K562 (cell line): ENCODE measurements around the gene LCTL.

Experiments used
- CTCF ChIP-seq, 3 experiments: IDR thresholded peaks in 2 of 3; conservative IDR thresholded peaks in 1 of 3; 2 replicates each; pipeline ENCODE4 v1.5.1; 2011 to 2012; ENCODE audit warnings: low read length in 3 of 3, mild to moderate bottlenecking in 3 of 3, control low read depth in 2 of 3, improper control_type of control experiment in 1 of 3, inconsistent platforms in 1 of 3, low read depth in 1 of 3, mixed read lengths in 1 of 3, moderate library complexity in 1 of 3; ENCODE audit not compliant: insufficient read depth in 2 of 3
- EZH2 ChIP-seq: IDR thresholded peaks from 2 replicates; pipeline ENCODE4 v1.6.1; 2012; ENCODE audit warnings: low read depth, mild to moderate bottlenecking, inconsistent platforms, low read length, borderline replicate concordance
- GABPB2 ChIP-seq: fragments of 250-450 bp; sonication (Bioruptor Pico); conservative IDR thresholded peaks from 2 replicates; pipeline ENCODE4 v1.5.1; 2021; ENCODE audit warnings: mild to moderate bottlenecking
- IRF1 ChIP-seq: sonication (generic); formaldehyde crosslinking; IDR thresholded peaks from 2 replicates; pipeline ENCODE4 v1.8.0; 2022; ENCODE audit warnings: missing genetic modification reagents, mild to moderate bottlenecking, borderline replicate concordance
- MAX ChIP-seq: sonication (generic); formaldehyde crosslinking; IDR thresholded peaks from 2 replicates; pipeline ENCODE4 v1.9.0; 2022; ENCODE audit warnings: mild to moderate bottlenecking, missing genetic modification reagents
- MED1 ChIP-seq: sonication (generic); formaldehyde crosslinking; IDR thresholded peaks from 2 replicates; pipeline ENCODE4 v1.8.1; 2023; ENCODE audit warnings: missing genetic modification reagents, borderline replicate concordance
- NR3C1 ChIP-seq: sonication (generic); formaldehyde crosslinking; IDR thresholded peaks from 2 replicates; pipeline ENCODE4 v1.8.1; 2022; ENCODE audit warnings: missing genetic modification reagents
- POLR2AphosphoS5 ChIP-seq: IDR thresholded peaks from 2 replicates; pipeline ENCODE4 v1.6.1; 2011; ENCODE audit warnings: mild to moderate bottlenecking, low read depth, low read length, moderate library complexity; ENCODE audit not compliant: control insufficient read depth, insufficient read depth
- RBM22 ChIP-seq: fragments of 200-400 bp; formaldehyde crosslinking; IDR thresholded peaks from 2 replicates; pipeline ENCODE4 v1.6.1; 2018; ENCODE audit warnings: low read length, low read depth; ENCODE audit not compliant: poor library complexity, severe bottlenecking
- SMARCE1 ChIP-seq: fragments of 450-650 bp; IDR thresholded peaks from 2 replicates; pipeline ENCODE4 v1.7.1; 2016; ENCODE audit warnings: mild to moderate bottlenecking
- ZNF384 ChIP-seq: IDR thresholded peaks from 2 replicates; pipeline ENCODE4 v1.6.1; 2012; ENCODE audit warnings: low read depth, low read length, improper control_type of control experiment
- TF ChIP-seq, protein P1 (sequence below), 2 experiments: fragments of 450-650 bp; formaldehyde crosslinking in 1 of 2; IDR thresholded peaks; 2 replicates each; pipeline versions ENCODE4 v1.4.0 to v1.6.1; 2014 to 2020; ENCODE audit warnings: mild to moderate bottlenecking in 2 of 2, borderline replicate concordance in 1 of 2, low read depth in 1 of 2
- TF ChIP-seq, protein P2 (sequence below): sonication (generic); formaldehyde crosslinking; IDR thresholded peaks from 2 replicates; pipeline ENCODE4 v1.8.0; 2022; ENCODE audit warnings: mild to moderate bottlenecking, missing genetic modification reagents
- TF ChIP-seq, protein P3 (sequence below): sonication (generic); formaldehyde crosslinking; IDR thresholded peaks from 2 replicates; pipeline ENCODE4 v1.4.0; 2020; ENCODE audit warnings: mild to moderate bottlenecking, missing genetic modification reagents

DNA sequence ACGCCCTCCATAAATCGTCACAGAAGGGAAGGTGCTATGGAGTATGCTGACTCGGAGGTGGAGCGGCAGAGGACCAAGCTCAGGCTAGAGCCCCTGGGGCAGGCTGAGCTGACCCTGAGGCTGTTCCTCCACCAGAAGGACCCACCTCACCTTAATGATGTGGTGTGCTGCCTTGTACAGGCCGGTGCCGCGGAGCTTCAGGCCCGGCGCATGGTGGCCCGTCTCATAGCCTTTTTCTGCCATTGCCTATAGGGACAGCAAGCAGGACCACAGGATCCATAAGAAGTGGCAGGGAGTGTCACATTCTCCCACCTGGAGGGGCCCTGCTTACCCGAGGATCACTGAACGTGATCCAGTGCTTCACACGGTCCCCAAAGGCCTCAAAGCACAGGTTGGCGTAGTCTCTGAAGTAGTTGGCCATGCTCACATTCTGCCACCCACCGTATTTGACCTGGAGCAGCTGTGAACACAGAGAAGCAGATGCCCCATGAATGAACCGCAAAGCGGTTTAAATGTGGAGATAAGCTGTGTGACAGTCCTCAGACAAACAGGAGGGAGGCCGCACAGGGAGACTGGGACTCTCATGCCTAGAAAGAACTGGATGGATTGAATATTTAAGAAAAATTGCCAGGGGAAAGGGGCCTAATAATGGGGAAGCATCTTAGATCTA lies 4.8 kb downstream of the LCTL start:
- no peak for TF ChIP-seq EZH2
- TF ChIP-seq NR3C1 (CRISPR knock-in tag): no peak
- TF ChIP-seq SMARCE1: no peak
- TF ChIP-seq IRF1 (CRISPR knock-in tag): no peak
- TF ChIP-seq, protein P1, sequence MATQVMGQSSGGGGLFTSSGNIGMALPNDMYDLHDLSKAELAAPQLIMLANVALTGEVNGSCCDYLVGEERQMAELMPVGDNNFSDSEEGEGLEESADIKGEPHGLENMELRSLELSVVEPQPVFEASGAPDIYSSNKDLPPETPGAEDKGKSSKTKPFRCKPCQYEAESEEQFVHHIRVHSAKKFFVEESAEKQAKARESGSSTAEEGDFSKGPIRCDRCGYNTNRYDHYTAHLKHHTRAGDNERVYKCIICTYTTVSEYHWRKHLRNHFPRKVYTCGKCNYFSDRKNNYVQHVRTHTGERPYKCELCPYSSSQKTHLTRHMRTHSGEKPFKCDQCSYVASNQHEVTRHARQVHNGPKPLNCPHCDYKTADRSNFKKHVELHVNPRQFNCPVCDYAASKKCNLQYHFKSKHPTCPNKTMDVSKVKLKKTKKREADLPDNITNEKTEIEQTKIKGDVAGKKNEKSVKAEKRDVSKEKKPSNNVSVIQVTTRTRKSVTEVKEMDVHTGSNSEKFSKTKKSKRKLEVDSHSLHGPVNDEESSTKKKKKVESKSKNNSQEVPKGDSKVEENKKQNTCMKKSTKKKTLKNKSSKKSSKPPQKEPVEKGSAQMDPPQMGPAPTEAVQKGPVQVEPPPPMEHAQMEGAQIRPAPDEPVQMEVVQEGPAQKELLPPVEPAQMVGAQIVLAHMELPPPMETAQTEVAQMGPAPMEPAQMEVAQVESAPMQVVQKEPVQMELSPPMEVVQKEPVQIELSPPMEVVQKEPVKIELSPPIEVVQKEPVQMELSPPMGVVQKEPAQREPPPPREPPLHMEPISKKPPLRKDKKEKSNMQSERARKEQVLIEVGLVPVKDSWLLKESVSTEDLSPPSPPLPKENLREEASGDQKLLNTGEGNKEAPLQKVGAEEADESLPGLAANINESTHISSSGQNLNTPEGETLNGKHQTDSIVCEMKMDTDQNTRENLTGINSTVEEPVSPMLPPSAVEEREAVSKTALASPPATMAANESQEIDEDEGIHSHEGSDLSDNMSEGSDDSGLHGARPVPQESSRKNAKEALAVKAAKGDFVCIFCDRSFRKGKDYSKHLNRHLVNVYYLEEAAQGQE (IDR thresholded peaks at IDR 0.05; ENCODE audit: borderline replicate concordance): no peak
- TF ChIP-seq, protein P1 (CRISPR knock-in tag; IDR thresholded peaks at IDR 0.05; ENCODE audit: low read depth): no peak
- no peak for TF ChIP-seq CTCF (IDR thresholded peaks at IDR 0.05 in 2 of 3, conservative IDR thresholded peaks at IDR 0.05 in 1 of 3; ENCODE audit: insufficient read depth in 2 of 3, low read depth in 1 of 3, low read length in 3 of 3)
- TF ChIP-seq MAX (CRISPR knock-in tag): no peak
- TF ChIP-seq POLR2AphosphoS5: no peak
- TF ChIP-seq, protein P2, sequence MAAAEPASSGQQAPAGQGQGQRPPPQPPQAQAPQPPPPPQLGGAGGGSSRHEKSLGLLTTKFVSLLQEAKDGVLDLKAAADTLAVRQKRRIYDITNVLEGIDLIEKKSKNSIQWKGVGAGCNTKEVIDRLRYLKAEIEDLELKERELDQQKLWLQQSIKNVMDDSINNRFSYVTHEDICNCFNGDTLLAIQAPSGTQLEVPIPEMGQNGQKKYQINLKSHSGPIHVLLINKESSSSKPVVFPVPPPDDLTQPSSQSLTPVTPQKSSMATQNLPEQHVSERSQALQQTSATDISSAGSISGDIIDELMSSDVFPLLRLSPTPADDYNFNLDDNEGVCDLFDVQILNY: no peak
- TF ChIP-seq ZNF384: no peak
- TF ChIP-seq RBM22: no peak
- TF ChIP-seq GABPB2: no peak
- no peak for TF ChIP-seq MED1 (CRISPR knock-in tag)
- TF ChIP-seq, protein P3, sequence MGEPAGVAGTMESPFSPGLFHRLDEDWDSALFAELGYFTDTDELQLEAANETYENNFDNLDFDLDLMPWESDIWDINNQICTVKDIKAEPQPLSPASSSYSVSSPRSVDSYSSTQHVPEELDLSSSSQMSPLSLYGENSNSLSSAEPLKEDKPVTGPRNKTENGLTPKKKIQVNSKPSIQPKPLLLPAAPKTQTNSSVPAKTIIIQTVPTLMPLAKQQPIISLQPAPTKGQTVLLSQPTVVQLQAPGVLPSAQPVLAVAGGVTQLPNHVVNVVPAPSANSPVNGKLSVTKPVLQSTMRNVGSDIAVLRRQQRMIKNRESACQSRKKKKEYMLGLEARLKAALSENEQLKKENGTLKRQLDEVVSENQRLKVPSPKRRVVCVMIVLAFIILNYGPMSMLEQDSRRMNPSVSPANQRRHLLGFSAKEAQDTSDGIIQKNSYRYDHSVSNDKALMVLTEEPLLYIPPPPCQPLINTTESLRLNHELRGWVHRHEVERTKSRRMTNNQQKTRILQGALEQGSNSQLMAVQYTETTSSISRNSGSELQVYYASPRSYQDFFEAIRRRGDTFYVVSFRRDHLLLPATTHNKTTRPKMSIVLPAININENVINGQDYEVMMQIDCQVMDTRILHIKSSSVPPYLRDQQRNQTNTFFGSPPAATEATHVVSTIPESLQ: no peak
